Neuronal stem cell (in vitro differentiated cells): ENCODE results near the gene KIAA0825.

ENCODE experiments used
- DNase-seq: peaks from one replicate; pipeline ENCODE4 v3.0.0-alpha.2; 2013; ENCODE audit warnings: low spot score
- H2AFZ ChIP-seq: one replicate; pipeline ENCODE4 v1.6.1; 2013; ENCODE audit warnings: mild to moderate bottlenecking, low read length, inconsistent platforms
- H2AK5ac ChIP-seq: 2 replicates; pipeline ENCODE4 v1.6.1; 2013; ENCODE audit warnings: low read depth, mild to moderate bottlenecking, inconsistent platforms, low read length, moderate library complexity, mixed read lengths
- H2BK120ac ChIP-seq: 2 replicates; pipeline ENCODE4 v1.6.1; 2013; ENCODE audit warnings: low read depth, mild to moderate bottlenecking, inconsistent platforms, low read length, moderate library complexity, mixed read lengths
- H2BK12ac ChIP-seq: one replicate; pipeline ENCODE4 v1.6.1; 2013; ENCODE audit warnings: low read length, inconsistent platforms
- H2BK15ac ChIP-seq: 2 replicates; pipeline ENCODE4 v1.6.1; 2013; ENCODE audit warnings: mild to moderate bottlenecking, low read length, inconsistent platforms, mixed read lengths
- H2BK5ac ChIP-seq: one replicate; pipeline ENCODE4 v1.6.1; 2013; ENCODE audit warnings: inconsistent platforms, mild to moderate bottlenecking, low read length, moderate library complexity
- H3K14ac ChIP-seq: one replicate; pipeline ENCODE4 v1.6.1; 2013; ENCODE audit warnings: low read length, inconsistent platforms
- H3K18ac ChIP-seq: 2 replicates; pipeline ENCODE4 v1.6.1; 2013; ENCODE audit warnings: low read length, inconsistent platforms
- H3K23ac ChIP-seq: 2 replicates; pipeline ENCODE4 v1.6.1; 2013; ENCODE audit warnings: low read depth, mild to moderate bottlenecking, mixed read lengths, low read length, inconsistent platforms; ENCODE audit not compliant: poor library complexity
- H3K27ac ChIP-seq: replicated peaks from 3 replicates; pipeline ENCODE4 v1.5.1; 2013; ENCODE audit warnings: low read length, inconsistent platforms
- H3K27me3 ChIP-seq, 3 experiments: 2 replicates each; pipeline ENCODE4 v1.6.1; 2013; ENCODE audit warnings: low read length in 3 of 3, mild to moderate bottlenecking in 2 of 3, inconsistent platforms in 1 of 3, low read depth in 1 of 3, mixed read lengths in 1 of 3, moderate library complexity in 1 of 3; ENCODE audit not compliant: control insufficient read depth in 3 of 3, insufficient read depth in 3 of 3
- H3K36me3 ChIP-seq, 2 donors: replicated peaks in 1 of 2; 2 replicates each; pipeline ENCODE4 v1.6.1; 2013; ENCODE audit warnings: low read length in 2 of 2; ENCODE audit not compliant: control insufficient read depth in 2 of 2, insufficient read depth in 2 of 2
- H3K4ac ChIP-seq: 2 replicates; pipeline ENCODE4 v1.6.1; 2013; ENCODE audit warnings: inconsistent platforms, mild to moderate bottlenecking, low read length, moderate library complexity
- H3K4me1 ChIP-seq, 2 donors: 1 replicate in 1 of 2; 2 replicates in 1 of 2; pipeline ENCODE4 v1.6.1; 2013; ENCODE audit warnings: low read length in 2 of 2, low read depth in 1 of 2; ENCODE audit not compliant: control insufficient read depth in 2 of 2, insufficient read depth in 1 of 2
- H3K4me2 ChIP-seq: one replicate; pipeline ENCODE4 v1.6.1; 2013; ENCODE audit warnings: mild to moderate bottlenecking, low read length, inconsistent platforms; ENCODE audit not compliant: insufficient read depth, poor library complexity, severe bottlenecking
- H3K4me3 ChIP-seq, 2 donors: 2 replicates each; pipeline ENCODE4 v1.5.1; 2013; ENCODE audit warnings: low read length in 2 of 2, mild to moderate bottlenecking in 2 of 2, inconsistent platforms in 1 of 2, moderate library complexity in 1 of 2
- H3K79me1 ChIP-seq: one replicate; pipeline ENCODE4 v1.6.1; 2013; ENCODE audit warnings: low read depth, mild to moderate bottlenecking, inconsistent platforms, low read length, moderate library complexity
- H3K9ac ChIP-seq: one replicate; pipeline ENCODE4 v1.6.1; 2013; ENCODE audit warnings: mild to moderate bottlenecking, low read depth, low read length, inconsistent platforms; ENCODE audit not compliant: poor library complexity
- H3K9me3 ChIP-seq, 2 donors: replicated peaks in 1 of 2; 2 replicates each; pipeline versions ENCODE3 to v1.6.1; 2013; ENCODE audit warnings: low read length in 2 of 2, mild to moderate bottlenecking in 2 of 2, inconsistent platforms in 1 of 2, low read depth in 1 of 2, mixed read lengths in 1 of 2, moderate library complexity in 1 of 2; ENCODE audit not compliant: control insufficient read depth in 2 of 2, insufficient read depth in 1 of 2
- H4K8ac ChIP-seq: one replicate; pipeline ENCODE4 v1.6.1; 2013; ENCODE audit warnings: low read depth, mild to moderate bottlenecking, inconsistent platforms, low read length, moderate library complexity
- H4K91ac ChIP-seq: one replicate; pipeline ENCODE4 v1.6.1; 2013; ENCODE audit warnings: low read length, low read depth, mild to moderate bottlenecking, inconsistent platforms; ENCODE audit not compliant: poor library complexity
- WGBS, 2 donors: extraction: QIAGEN DNeasy Blood & Tissue Kit; methylation state at CpG; one replicate each; pipeline ENCODE4 v1.1.7; 2013; ENCODE audit warnings: missing lambda C conversion rate in 2 of 2, mixed read lengths in 1 of 2; ENCODE audit not compliant: insufficient read length in 2 of 2, insufficient replicate concordance in 1 of 2; ENCODE audit errors: extremely low coverage in 2 of 2; 5-methylcytosine and 5-hydroxymethylcytosine counted together

Gene KIAA0825

GRCh38 chr5:94498199-94498598 lies 120.2 kb downstream of the KIAA0825 start:
- Histone ChIP-seq H2AK5ac (no peak overlapping the region), H3K4me3 (no peak overlapping the region), H3K23ac (no peak overlapping the region), H3K9me3 (no peaks in the 10 kb centered on the region), H2BK120ac (no peak overlapping the region), H3K27ac (no peak overlapping the region), H3K4me2 (no peak overlapping the region), H2BK15ac (no peak overlapping the region), H2BK12ac (no peak overlapping the region), H3K27me3 (no peaks in the 10 kb centered on the region), H3K14ac (no peak overlapping the region), H3K9ac (no peak overlapping the region), H3K4ac (no peak overlapping the region), H4K8ac (no peak overlapping the region), H3K4me1 (no peaks in the 10 kb centered on the region), H4K91ac (no peak overlapping the region), H3K79me1 (no peaks in the 10 kb centered on the region), H3K18ac (no peak overlapping the region), H3K36me3 (no peaks in the 10 kb centered on the region), H2AFZ (no peak overlapping the region), H2BK5ac (no peak overlapping the region)
- DNase-seq = no peak

- Histone ChIP-seq H2BK120ac (no peak overlapping the region), H3K4me3 (no peak overlapping the region), H3K79me1 (no peaks in the 10 kb centered on the region), H3K27me3 (no peaks in the 10 kb centered on the region), H4K8ac (no peak overlapping the region), H3K9me3 (no peaks in the 10 kb centered on the region), H3K27ac (no peak overlapping the region), H2BK15ac (no peak overlapping the region), H3K14ac (no peak overlapping the region), H3K4me2 (no peak overlapping the region), H3K9ac (no peak overlapping the region), H3K4me1 (no peaks in the 10 kb centered on the region), H2AK5ac (no peak overlapping the region), H2AFZ (no peak overlapping the region), H3K36me3 (no peaks in the 10 kb centered on the region), H3K4ac (no peak overlapping the region), H3K18ac (no peak overlapping the region), H4K91ac (no peak overlapping the region), H2BK12ac (no peak overlapping the region), H3K23ac (no peak overlapping the region), H2BK5ac (no peak overlapping the region)
- WGBS, 2 donors = no CpG with 5 or more reads among the region's 3 CpGs
- no peak for DNase-seq
These were observed 133.3 kb downstream of the KIAA0825 start for GRCh38 chr5:94485067-94485466.

- H3K27me3 ChIP-seq = no peaks in the 10 kb centered on the region
- H4K8ac ChIP-seq = no peak overlapping the region
- H2AK5ac ChIP-seq = no peak overlapping the region
- H3K14ac ChIP-seq = no peak overlapping the region
- H3K4me1 ChIP-seq = no peaks in the 10 kb centered on the region
- H3K36me3 ChIP-seq = no peaks in the 10 kb centered on the region
- H4K91ac ChIP-seq = no peak overlapping the region
- H3K4ac ChIP-seq = no peak overlapping the region
- H3K9me3 ChIP-seq = no peaks in the 10 kb centered on the region
- no peak overlapping the region for H3K18ac ChIP-seq
- DNase-seq = no peak
- no peaks in the 10 kb centered on the region for H3K79me1 ChIP-seq
- no peak overlapping the region for H2BK12ac ChIP-seq
- H3K23ac ChIP-seq = no peak overlapping the region
- H2BK5ac ChIP-seq = no peak overlapping the region
- H3K4me2 ChIP-seq = no peak overlapping the region
- no CpG with 5 or more reads among the region's 2 CpGs for WGBS, 2 donors
- H2BK15ac ChIP-seq = no peak overlapping the region
- no peak overlapping the region for H2AFZ ChIP-seq
- no peak overlapping the region for H2BK120ac ChIP-seq
- no peak overlapping the region for H3K4me3 ChIP-seq
- H3K27ac ChIP-seq = no peak overlapping the region
- H3K9ac ChIP-seq = no peak overlapping the region
These were observed 137.3 kb downstream of the KIAA0825 start for GRCh38 chr5:94481059-94481458.

GRCh38 chr5:94480486-94480885 lies 137.9 kb downstream of the KIAA0825 start:
- H3K36me3 ChIP-seq = no peaks in the 10 kb centered on the region
- no CpG with 5 or more reads among the region's 1 CpG for WGBS, 2 donors
- no peak for DNase-seq
- H2BK120ac ChIP-seq = no peak overlapping the region
- no peak overlapping the region for H2BK5ac ChIP-seq
- no peak overlapping the region for H3K14ac ChIP-seq
- no peak overlapping the region for H3K9ac ChIP-seq
- H3K4ac ChIP-seq = no peak overlapping the region
- no peak overlapping the region for H3K27ac ChIP-seq
- H2BK12ac ChIP-seq = no peak overlapping the region
- H3K23ac ChIP-seq = no peak overlapping the region
- no peak overlapping the region for H3K4me3 ChIP-seq
- H2BK15ac ChIP-seq = no peak overlapping the region
- no peak overlapping the region for H3K4me2 ChIP-seq
- H4K91ac ChIP-seq = no peak overlapping the region
- no peak overlapping the region for H4K8ac ChIP-seq
- H2AFZ ChIP-seq = no peak overlapping the region
- H3K4me1 ChIP-seq = no peaks in the 10 kb centered on the region
- no peaks in the 10 kb centered on the region for H3K9me3 ChIP-seq
- no peaks in the 10 kb centered on the region for H3K79me1 ChIP-seq
- H3K27me3 ChIP-seq = no peaks in the 10 kb centered on the region
- no peak overlapping the region for H3K18ac ChIP-seq
- no peak overlapping the region for H2AK5ac ChIP-seq
